Activated T-cell treated with anti-CD3 and anti-CD28 coated beads for 48 hours (primary cell): ENCODE results near the gene EIF2AK2.

Source experiments
- DNase-seq: peaks from one replicate; pipeline ENCODE4 v3.0.0-alpha.2; 2020; ENCODE audit warnings: low read depth

The EIF2AK2 gene

GRCh38 chr2:37098416-37099118 lies 58.2 kb downstream of the EIF2AK2 start:
- DNase-seq, result no peak

GRCh38 chr2:37096568-37096967 lies 60.2 kb downstream of the EIF2AK2 start:
- no peak for DNase-seq

DNA sequence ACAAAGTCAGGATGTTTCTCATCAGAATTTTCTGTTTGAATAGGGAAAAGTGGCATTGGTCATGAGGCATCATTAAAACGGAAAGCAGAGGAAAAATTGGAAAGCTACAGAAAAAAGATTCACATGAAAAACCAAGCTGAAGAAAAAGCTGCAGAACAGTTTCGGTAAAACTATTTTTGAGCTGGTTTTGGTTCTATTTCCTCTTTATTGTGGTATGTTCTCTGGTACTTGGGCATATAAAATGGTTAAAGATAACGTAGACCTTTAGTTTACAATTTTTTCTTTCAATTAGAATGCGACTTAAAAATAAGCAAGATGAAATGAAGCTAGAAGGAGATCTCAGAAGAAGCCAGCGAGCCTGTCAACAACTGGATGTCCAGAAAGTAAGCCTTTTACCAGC lies 64.9 kb downstream of the EIF2AK2 start:
- DNase-seq, result no peak

- DNase-seq, result no peak
Observed at GRCh38 chr2:37090019-37090477, 66.7 kb downstream of the EIF2AK2 start.

DNA sequence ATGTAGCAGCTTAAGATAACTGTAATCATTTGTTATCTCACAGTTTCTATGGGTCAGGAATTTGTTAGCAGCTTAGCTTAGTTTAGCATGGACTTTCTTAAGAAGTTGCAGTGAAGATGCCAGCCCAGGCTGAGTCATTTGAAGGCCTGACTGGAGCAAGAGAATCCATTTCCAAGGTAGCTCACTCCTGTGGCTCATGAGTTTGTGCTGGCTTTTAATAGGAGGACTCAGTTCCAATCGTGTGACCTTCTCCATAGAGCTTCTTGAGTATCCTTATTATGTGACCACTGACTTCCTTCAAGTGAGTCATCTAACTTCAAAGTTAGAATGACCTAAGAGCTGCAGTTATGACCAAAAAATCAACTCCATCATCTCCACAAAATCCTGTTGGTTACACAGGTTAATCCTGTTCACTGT lies 71.0 kb downstream of the EIF2AK2 start:
- DNase-seq, result no peak

DNA sequence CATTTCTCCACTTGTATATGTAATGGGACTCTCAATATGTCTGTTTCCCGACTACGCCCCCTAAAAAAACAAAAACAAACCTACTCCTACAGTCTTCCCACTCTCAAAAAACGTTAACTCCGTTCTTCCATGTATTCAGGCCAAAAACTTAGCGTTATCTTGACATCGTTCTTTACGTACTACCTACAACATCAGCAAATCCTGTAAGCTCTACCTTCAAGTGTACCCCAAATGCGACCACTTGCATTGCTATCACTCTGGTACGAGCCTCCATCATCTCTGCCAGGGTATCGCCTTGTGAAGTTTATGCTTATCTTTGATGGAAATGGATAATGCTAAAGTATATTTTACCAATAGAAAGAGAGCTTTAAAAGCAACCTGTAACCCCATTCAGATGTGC lies 72.0 kb downstream of the EIF2AK2 start:
- no peak for DNase-seq

- peak; percentile 89 for DNase-seq
Observed at GRCh38 chr2:37083873-37084794, 72.6 kb downstream of the EIF2AK2 start, which contains the start of the genes GPATCH11 and HEATR5B. TSS of gene GPATCH11 (plus strand) at chr2:37084518. CDS start at chr2:37088382, 3,864 bp downstream. TSS of gene HEATR5B (minus strand) at chr2:37084372. CDS start at chr2:37083414, 958 bp downstream.

DNA sequence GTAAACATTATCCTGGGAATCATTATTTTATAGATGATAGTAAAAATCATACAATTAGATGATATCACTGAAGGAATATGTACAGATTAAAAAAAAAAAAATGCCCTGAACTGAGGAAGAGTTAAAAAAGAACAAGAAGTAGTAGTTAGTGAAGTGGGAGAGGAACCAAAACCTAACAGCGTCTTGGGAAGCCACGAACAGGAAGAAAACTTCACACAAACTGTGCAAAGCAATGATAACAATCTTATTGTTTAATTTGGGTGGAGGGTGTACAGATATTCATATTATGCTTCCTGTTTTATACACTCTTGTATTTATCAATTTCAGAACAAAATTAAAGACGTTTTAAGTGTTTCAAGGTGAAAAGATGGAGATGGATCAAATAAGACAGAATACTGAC lies 76.1 kb downstream of the EIF2AK2 start:
- DNase-seq, result no peak

- DNase-seq, result no peak
Observed at GRCh38 chr2:37080266-37080665, 76.5 kb downstream of the EIF2AK2 start.

GRCh38 chr2:37070931-37071330 lies 85.8 kb downstream of the EIF2AK2 start:
- no peak for DNase-seq

- DNase-seq, result no peak
Observed at GRCh38 chr2:37068686-37069085, 88.1 kb downstream of the EIF2AK2 start.

DNA sequence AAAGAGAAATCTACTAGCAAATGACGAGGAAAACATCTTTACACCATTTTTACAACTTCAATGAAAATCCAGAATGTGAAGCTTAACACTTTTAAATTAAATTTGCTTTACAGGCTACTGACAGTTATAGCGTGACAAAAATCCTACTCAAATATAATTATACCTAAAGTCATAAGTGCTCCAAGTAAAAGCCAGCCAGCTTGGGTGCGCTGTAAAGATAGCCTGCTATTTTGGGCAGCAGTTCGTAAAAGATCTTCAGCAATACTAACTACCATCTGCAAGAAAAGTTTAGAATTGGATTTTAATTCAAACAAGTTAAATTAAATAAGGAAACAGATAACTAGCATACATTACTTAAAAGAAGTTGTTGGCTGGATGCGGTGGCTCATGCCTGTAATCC lies 95.0 kb downstream of the EIF2AK2 start:
- no peak for DNase-seq

DNA sequence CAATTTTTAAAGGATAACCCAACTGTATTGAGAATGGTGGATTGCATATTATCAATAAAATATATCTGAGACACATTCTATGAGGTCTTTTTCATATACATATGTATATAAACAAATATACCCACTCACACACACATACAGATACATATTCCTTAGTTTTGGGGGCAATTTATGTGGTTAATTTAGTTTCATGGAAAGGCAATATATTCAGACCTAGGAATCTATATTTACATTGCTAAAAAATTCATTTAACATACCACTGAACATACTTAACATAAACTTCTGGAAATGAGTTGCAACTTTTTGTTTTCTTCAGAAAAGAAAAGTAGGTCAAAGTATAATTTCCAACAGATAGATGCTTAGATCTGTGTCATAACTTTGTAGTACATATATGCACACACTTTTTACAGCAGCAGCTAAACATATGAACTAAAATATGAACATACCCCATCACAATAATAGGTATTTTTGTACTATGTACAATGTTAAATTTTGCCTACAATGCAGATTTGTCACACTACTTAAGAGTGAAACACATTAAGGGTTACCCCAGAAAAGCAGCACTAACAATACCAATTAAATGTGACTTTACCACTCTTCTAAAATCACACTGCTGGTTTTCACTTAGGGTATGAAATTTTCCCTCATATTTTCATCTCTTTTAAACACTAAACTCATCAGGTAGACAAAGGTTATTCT lies 95.6 kb downstream of the EIF2AK2 start:
- no peak for DNase-seq

- DNase-seq, result no peak
Observed at GRCh38 chr2:37060446-37060845, 96.3 kb downstream of the EIF2AK2 start.

DNA sequence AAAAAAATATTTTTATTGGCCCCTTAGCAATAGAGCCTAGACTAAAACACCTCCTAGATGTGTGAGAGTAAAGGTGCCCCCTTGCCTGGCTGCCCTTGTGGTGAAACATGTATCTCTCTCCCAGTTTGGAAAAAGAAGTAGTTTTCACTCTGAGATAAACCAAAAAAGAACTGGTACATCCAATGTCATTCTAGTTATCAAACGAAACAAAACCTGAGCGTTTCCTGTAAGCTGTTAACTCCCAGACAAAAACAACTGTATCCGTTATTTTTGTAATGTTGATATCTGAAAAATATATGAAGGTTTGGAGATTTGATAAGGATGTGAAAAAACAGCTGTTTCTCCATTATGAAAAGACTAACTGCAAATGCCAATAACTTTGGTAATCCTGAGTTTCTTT lies 96.9 kb downstream of the EIF2AK2 start:
- DNase-seq, result no peak

GRCh38 chr2:37052600-37053332 lies 104.0 kb downstream of the EIF2AK2 start:
- no peak for DNase-seq
